ENCODE results near the gene HSD17B11. TPM values are rescaled to one million over a fixed set of nuclear protein-coding genes. Genes with fewer than 3 reads are reported as not detected.

Gene HSD17B11
- total RNA-seq, 1 donor from 2014 or later, result 94.5 TPM

DNA sequence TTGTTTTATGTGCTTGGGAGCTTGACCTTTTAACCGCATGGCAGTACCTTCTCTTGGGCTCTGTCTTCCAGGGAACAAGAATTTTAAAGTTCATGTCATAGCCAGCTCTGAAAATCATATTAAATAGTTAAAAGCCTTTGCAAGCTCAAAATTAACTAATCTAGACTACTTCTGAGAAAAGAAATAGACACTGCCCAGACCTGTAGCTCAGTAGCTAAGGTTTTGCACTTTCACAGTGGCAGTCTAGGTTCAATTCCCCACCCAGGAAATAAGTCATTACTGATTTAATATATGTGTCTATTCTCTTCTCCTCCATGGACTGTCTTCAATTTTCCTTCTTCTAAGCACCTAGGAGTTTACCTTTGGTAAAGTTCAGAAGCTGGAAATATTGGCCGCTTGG is 27.4 kb downstream of the HSD17B11 start:
- H3K27me3 ChIP-seq, result no peaks in the 10 kb centered on the region
- intact Hi-C loops (cut with DNase I), result loop anchor here (5.0 kb wide), 1 partner anchor 99 kb away; no protein-coding TSS in a partner anchor
- no peaks in the 10 kb centered on the region for H3K9me3 ChIP-seq
- peaks cover 7% of the 10 kb centered on the region for H3K4me1 ChIP-seq
- H3K36me3 ChIP-seq, result peaks cover 0 to 48% of the 10 kb centered on the region in 2 donors
- DNase-seq (ENCODE audit: extremely low spot score in 2 of 2), result no peak
- no peak overlapping the region for H3K27ac ChIP-seq
- H3K4me3 ChIP-seq, result no peak overlapping the region
- TF ChIP-seq, protein P1, sequence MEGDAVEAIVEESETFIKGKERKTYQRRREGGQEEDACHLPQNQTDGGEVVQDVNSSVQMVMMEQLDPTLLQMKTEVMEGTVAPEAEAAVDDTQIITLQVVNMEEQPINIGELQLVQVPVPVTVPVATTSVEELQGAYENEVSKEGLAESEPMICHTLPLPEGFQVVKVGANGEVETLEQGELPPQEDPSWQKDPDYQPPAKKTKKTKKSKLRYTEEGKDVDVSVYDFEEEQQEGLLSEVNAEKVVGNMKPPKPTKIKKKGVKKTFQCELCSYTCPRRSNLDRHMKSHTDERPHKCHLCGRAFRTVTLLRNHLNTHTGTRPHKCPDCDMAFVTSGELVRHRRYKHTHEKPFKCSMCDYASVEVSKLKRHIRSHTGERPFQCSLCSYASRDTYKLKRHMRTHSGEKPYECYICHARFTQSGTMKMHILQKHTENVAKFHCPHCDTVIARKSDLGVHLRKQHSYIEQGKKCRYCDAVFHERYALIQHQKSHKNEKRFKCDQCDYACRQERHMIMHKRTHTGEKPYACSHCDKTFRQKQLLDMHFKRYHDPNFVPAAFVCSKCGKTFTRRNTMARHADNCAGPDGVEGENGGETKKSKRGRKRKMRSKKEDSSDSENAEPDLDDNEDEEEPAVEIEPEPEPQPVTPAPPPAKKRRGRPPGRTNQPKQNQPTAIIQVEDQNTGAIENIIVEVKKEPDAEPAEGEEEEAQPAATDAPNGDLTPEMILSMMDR (IDR thresholded peaks at IDR 0.05), result no peak
- TF ChIP-seq POLR2AphosphoS5 (IDR thresholded peaks at IDR 0.05; ENCODE audit: insufficient read depth in 1 of 2, low read depth in 1 of 2), result no peak
- TF ChIP-seq POLR2A (IDR thresholded peaks at IDR 0.05), result no peak

DNA sequence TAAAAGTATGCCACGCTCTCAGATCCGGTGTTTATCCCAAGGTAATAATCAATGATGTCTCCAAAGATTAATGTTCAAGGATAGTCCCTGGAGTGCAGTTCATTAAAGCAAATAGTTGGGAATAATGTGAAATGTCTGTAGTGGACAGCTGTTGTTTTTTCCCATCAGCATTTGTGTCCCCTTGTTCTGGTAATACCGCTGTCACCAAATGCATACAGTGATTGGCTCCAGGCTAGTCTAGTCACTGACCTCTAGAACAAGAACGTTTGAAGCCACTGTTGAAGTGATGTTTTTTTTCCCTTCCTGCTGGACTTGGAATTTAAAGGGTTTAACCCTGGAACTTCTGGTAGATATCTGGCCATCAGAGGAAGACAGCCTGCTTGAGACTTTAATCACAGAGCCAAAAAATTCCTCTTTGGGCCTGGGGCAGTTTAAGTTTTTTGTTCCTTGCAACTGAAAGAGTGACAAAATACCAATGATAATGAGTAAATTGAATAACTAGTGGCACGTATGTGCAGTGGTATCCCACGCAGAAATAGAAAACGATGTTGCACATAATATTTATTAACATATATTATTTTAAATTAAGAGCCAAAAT is 30.6 kb downstream of the HSD17B11 start:
- Histone ChIP-seq H3K27ac (no peak overlapping the region), H3K36me3 (peaks cover 0 to 46% of the 10 kb centered on the region in 2 donors), H3K9me3 (no peaks in the 10 kb centered on the region), H3K27me3 (no peaks in the 10 kb centered on the region), H3K4me1 (peaks cover 7% of the 10 kb centered on the region), H3K4me3 (no peak overlapping the region)
- TF ChIP-seq POLR2A (IDR thresholded peaks at IDR 0.05), result no peak
- TF ChIP-seq, protein P1 (IDR thresholded peaks at IDR 0.05), result no peak
- no peak for TF ChIP-seq POLR2AphosphoS5 (IDR thresholded peaks at IDR 0.05; ENCODE audit: insufficient read depth in 1 of 2, low read depth in 1 of 2)
- DNase-seq (ENCODE audit: extremely low spot score in 2 of 2), result no peak
- intact Hi-C loops (cut with DNase I), result loop anchor here (5.0 kb wide), 1 partner anchor 102 kb away; no protein-coding TSS in a partner anchor

DNA sequence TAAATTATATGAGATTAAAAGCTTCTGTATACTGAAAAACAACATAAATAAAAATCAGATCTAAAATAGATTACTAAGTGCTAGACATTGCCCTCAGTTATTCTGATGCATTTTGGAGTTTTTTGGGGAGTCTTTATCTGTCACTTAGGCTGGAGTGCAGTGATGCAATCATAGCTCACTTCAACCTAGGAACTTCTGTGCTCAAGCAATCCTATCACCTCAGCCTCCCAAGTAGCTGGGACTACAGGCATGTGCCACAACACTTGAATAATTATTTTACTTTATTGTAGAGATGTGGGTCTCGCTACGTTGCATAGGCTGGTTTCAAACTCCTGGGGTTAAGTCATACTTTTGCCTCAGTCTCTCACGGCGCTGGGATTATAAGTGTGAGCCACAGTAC is 31.7 kb downstream of the HSD17B11 start:
- H3K27ac ChIP-seq, result no peak overlapping the region
- H3K4me3 ChIP-seq, result no peak overlapping the region
- intact Hi-C loops (cut with DNase I), result no loop called here
- no peaks in the 10 kb centered on the region for H3K27me3 ChIP-seq
- H3K9me3 ChIP-seq, result no peaks in the 10 kb centered on the region
- peaks cover 0 to 40% of the 10 kb centered on the region in 2 donors for H3K36me3 ChIP-seq
- TF ChIP-seq POLR2A (IDR thresholded peaks at IDR 0.05) (no peak), POLR2AphosphoS5 (IDR thresholded peaks at IDR 0.05; ENCODE audit: insufficient read depth in 1 of 2, low read depth in 1 of 2) (no peak)
- TF ChIP-seq, protein P1 (IDR thresholded peaks at IDR 0.05), result no peak
- peaks cover 13% of the 10 kb centered on the region for H3K4me1 ChIP-seq
- no peak for DNase-seq (ENCODE audit: extremely low spot score in 2 of 2)

DNA sequence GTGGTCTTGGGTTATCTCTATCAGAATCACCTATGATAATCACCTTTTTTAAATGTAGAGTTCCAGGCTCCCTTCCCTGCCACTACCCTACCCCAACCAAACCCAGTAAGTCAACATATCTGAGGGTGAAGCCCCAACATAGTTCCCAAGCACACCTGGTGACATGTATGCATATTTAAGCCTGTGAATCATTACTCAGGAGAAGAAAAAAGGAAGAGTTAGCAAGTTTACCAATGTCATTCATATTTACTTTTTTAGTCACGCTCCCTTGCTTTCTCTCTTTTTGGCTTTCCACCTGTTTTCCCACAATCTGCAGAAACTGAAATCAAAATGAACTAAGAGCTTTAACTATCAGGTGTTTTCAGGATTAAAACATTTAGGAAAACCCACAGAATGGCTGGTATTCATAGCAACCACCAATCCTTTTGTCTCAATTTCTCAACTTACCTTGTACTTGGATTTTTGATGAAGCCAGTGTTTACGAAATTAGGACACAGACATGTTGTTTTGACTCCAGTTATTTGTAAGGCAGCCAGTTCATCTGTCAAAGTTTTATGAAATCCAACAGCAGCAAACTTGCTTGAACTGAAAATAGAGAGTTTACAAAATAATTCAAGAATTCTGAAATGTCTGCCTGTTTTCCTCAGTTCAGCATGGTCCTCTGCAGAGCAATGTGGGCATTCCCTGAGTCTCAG is 34.0 kb downstream of the HSD17B11 start:
- Histone ChIP-seq H3K4me3 (no peak overlapping the region), H3K9me3 (no peaks in the 10 kb centered on the region), H3K27ac (peak overlapping the region; percentile 34), H3K4me1 (peaks cover 16% of the 10 kb centered on the region), H3K36me3 (peaks cover 0 to 24% of the 10 kb centered on the region in 2 donors), H3K27me3 (no peaks in the 10 kb centered on the region)
- DNase-seq (ENCODE audit: extremely low spot score in 2 of 2), result no peak
- no peak for TF ChIP-seq POLR2AphosphoS5 (IDR thresholded peaks at IDR 0.05; ENCODE audit: insufficient read depth in 1 of 2, low read depth in 1 of 2)
- intact Hi-C loops (cut with DNase I), result no loop called here

DNA sequence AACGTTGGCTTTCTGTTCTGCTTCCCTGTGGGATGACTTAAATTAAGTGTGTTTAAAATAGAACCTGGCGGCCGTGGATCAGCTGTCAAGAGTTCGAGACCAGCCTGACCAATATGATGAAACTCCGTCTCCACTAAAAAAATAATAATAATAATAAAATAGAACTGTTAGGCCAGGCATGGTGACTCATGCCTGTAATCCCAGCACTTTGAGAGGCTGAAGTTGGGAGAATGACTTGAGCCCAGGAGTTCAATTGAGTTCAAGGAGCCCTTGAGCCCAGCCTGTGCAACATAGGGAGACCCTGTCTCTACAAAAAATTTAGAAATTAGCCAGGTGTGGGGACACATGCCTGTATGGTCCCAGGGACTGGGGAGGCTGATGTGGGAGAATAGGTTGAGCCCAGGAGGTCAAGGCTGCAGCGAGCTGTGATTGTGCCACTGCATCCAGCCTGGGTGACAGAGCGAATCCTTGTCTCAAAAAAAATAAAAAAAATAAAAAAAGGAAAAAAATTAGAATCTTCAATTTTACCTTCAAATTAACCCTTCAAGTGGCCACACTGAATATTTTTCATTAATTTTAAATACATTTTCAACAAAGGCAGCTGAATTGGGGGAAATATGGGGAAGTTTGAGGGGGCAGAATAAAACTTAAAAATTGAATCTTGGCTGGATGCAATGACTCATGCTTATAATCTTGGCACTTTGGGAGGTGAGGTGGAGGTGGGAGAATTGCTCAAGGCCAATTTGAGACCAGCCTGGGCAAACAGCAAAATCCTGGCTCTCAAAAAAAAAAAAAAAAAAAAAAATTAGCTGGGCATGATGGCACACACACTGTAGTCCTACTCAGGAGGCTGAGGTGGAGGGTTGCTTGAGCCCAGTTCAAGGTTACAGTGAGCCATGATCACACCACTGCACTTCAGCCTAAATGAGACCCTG is 36.6 kb downstream of the HSD17B11 start:
- TF ChIP-seq, protein P1 (IDR thresholded peaks at IDR 0.05), result no peak
- TF ChIP-seq POLR2AphosphoS5 (IDR thresholded peaks at IDR 0.05; ENCODE audit: insufficient read depth in 1 of 2, low read depth in 1 of 2) (no peak), POLR2A (IDR thresholded peaks at IDR 0.05) (no peak)
- no peak for DNase-seq (ENCODE audit: extremely low spot score in 2 of 2)
- intact Hi-C loops (cut with DNase I), result no loop called here
- Histone ChIP-seq H3K4me1 (peaks cover 9% of the 10 kb centered on the region), H3K36me3 (peaks cover 0 to 20% of the 10 kb centered on the region in 2 donors), H3K9me3 (no peaks in the 10 kb centered on the region), H3K4me3 (no peak overlapping the region), H3K27ac (peak overlapping the region; percentile 81), H3K27me3 (no peaks in the 10 kb centered on the region)
